HepG2 (cell line): Measurements from ENCODE around the gene NAT10. TPM values are rescaled to one million over a fixed set of nuclear protein-coding genes. Genes with fewer than 3 reads are reported as not detected.

Source experiments
- ATAC-seq: fragments of 200-7000 bp; cut with Tn5 transposase; 3 replicates; pipeline ENCODE4 v1.9.1; 2020; ENCODE audit warnings: mild to moderate bottlenecking, moderate library complexity
- BruUV-seq: library from RNA; stranded (reverse); fragments of 400-500 nt; replicated peaks from 2 replicates; lab custom pipeline; 2021; lab: Mats Ljungman, UMichigan
- CTCF ChIA-PET: fragments of 300-600 bp; formaldehyde crosslinking; extraction: SDS; loops from one replicate; lab custom pipeline; 2021; ENCODE audit warnings: low total read pairs, inconsistent platforms, low intra/inter-chr PET ratio; lab: Yijun Ruan, JAX
- POLR2A ChIA-PET: fragments of 350-600 bp; sonication (Branson Sonifier 250); formaldehyde crosslinking; loops from one replicate; lab custom pipeline; 2020; ENCODE audit warnings: antibody characterized with exemption, inconsistent platforms; lab: Yijun Ruan, JAX
- DNase-seq: peaks from one replicate; pipeline ENCODE4 v3.0.0-alpha.2; 2015; ENCODE audit warnings: low spot score
- FAIRE-seq: peaks from 3 replicates; lab custom pipeline; 2011; peaks lifted over from hg19 to GRCh38; lab: Jason Lieb, UNC
- H2AFZ ChIP-seq: one replicate; pipeline ENCODE4 v1.6.1; 2011; ENCODE audit warnings: low read length, inconsistent platforms
- H3K27ac ChIP-seq: fragments of 300-600 bp; 3 replicates; pipeline ENCODE4 v1.8.0; 2011; ENCODE audit warnings: mixed run types, mild to moderate bottlenecking, mixed read lengths, low read length, inconsistent platforms; ENCODE audit not compliant: insufficient read depth; ENCODE audit errors: extremely low read length
- H3K27me3 ChIP-seq, 2 experiments: fragments of 200-600 bp in 1 of 2; 2 replicates in 1 of 2; 3 replicates in 1 of 2; pipeline versions ENCODE4 v1.6.0 to v1.8.0; 2011; ENCODE audit warnings: low read length in 2 of 2, mild to moderate bottlenecking in 2 of 2, moderate library complexity in 2 of 2, inconsistent platforms in 1 of 2; ENCODE audit not compliant: insufficient read depth in 2 of 2, control insufficient read depth in 1 of 2
- H3K36me3 ChIP-seq, 2 experiments: fragments of 200-600 bp in 1 of 2; replicated peaks in 1 of 2; 2 replicates in 1 of 2; 3 replicates in 1 of 2; pipeline versions ENCODE4 v1.5.1 to v1.8.0; 2011; ENCODE audit warnings: low read length in 2 of 2, inconsistent platforms in 1 of 2; ENCODE audit not compliant: insufficient read depth in 2 of 2, control insufficient read depth in 1 of 2
- H3K4me1 ChIP-seq: 2 replicates; pipeline ENCODE4 v1.5.1; 2012; ENCODE audit warnings: low read length, inconsistent platforms; ENCODE audit not compliant: insufficient read depth
- H3K4me2 ChIP-seq: 2 replicates; pipeline ENCODE4 v1.6.0; 2011; ENCODE audit warnings: low read depth, low read length, inconsistent platforms
- H3K4me3 ChIP-seq, 3 experiments: fragments of 200-600 bp in 1 of 3; sonication (generic), shearing (Covaris generic) in 1 of 3; replicated peaks in 1 of 3; 2 replicates each; pipeline ENCODE4 v1.5.1; 2011 to 2016; ENCODE audit warnings: low read length in 3 of 3, inconsistent platforms in 2 of 3, low read depth in 2 of 3, mild to moderate bottlenecking in 2 of 3, control low read depth in 1 of 3, mixed read lengths in 1 of 3; ENCODE audit not compliant: insufficient read depth in 1 of 3
- H3K79me2 ChIP-seq: one replicate; pipeline ENCODE4 v1.6.1; 2011; ENCODE audit warnings: low read length, inconsistent platforms; ENCODE audit not compliant: insufficient read depth
- H3K9ac ChIP-seq: 2 replicates; pipeline ENCODE4 v1.6.0; 2011; ENCODE audit warnings: mild to moderate bottlenecking, low read depth, low read length, inconsistent platforms; ENCODE audit not compliant: insufficient read depth
- H3K9me3 ChIP-seq: 2 replicates; pipeline ENCODE4 v1.5.1; 2012; ENCODE audit warnings: mild to moderate bottlenecking, low read length
- H4K20me1 ChIP-seq: 2 replicates; pipeline ENCODE4 v1.6.0; 2011; ENCODE audit warnings: inconsistent platforms, mild to moderate bottlenecking, low read length, moderate library complexity; ENCODE audit not compliant: insufficient read depth
- IRF2 ChIP-seq: IDR thresholded peaks from 2 replicates; pipeline ENCODE4 v1.6.1; 2018; ENCODE audit warnings: missing genetic modification reagents, missing compliant biosample characterization
- ISL2 ChIP-seq: sonication (generic); formaldehyde crosslinking; IDR thresholded peaks from 2 replicates; pipeline ENCODE4 v1.5.0; 2020; ENCODE audit warnings: missing genetic modification reagents
- MBD4 ChIP-seq: IDR thresholded peaks from 2 replicates; pipeline ENCODE4 v1.6.1; 2012; ENCODE audit warnings: low read length, inconsistent platforms, borderline replicate concordance
- NFAT5 ChIP-seq: sonication (generic); formaldehyde crosslinking; IDR thresholded peaks from 2 replicates; pipeline ENCODE4 v1.4.0; 2020; ENCODE audit warnings: missing genetic modification reagents
- ZFP36 ChIP-seq: fragments of 150-350 bp; IDR thresholded peaks from 2 replicates; pipeline ENCODE4 v1.6.1; 2018; ENCODE audit warnings: borderline replicate concordance, low read length, low read depth; ENCODE audit not compliant: partially characterized antibody
- ZNF101 ChIP-seq: sonication (generic); formaldehyde crosslinking; IDR thresholded peaks from 2 replicates; pipeline ENCODE4 v1.4.0; 2020; ENCODE audit warnings: mild to moderate bottlenecking, low read depth, missing genetic modification reagents, borderline replicate concordance
- ZNF296 ChIP-seq: sonication (generic); formaldehyde crosslinking; conservative IDR thresholded peaks from 2 replicates; pipeline ENCODE4 v1.5.0; 2020; ENCODE audit warnings: mild to moderate bottlenecking, missing genetic modification reagents
- ZNF546 ChIP-seq: sonication (generic); formaldehyde crosslinking; conservative IDR thresholded peaks from 2 replicates; pipeline ENCODE4 v1.8.1; 2023; ENCODE audit warnings: mild to moderate bottlenecking, missing genetic modification reagents
- ZNF580 ChIP-seq: IDR thresholded peaks from 2 replicates; pipeline ENCODE4 v1.6.1; 2016; ENCODE audit warnings: low read depth, borderline replicate concordance
- ZNF704 ChIP-seq: sonication (generic); formaldehyde crosslinking; IDR thresholded peaks from 2 replicates; pipeline ENCODE4 v1.8.1; 2023; ENCODE audit warnings: mild to moderate bottlenecking, inconsistent platforms, moderate library complexity, missing genetic modification reagents, borderline replicate concordance
- ZNF839 ChIP-seq: sonication (generic); formaldehyde crosslinking; IDR thresholded peaks from 2 replicates; pipeline ENCODE4 v1.4.0; 2020; ENCODE audit warnings: missing genetic modification reagents, mild to moderate bottlenecking, borderline replicate concordance
- ZNF891 ChIP-seq: sonication (generic); formaldehyde crosslinking; IDR thresholded peaks from 2 replicates; pipeline ENCODE4 v1.5.0; 2020; ENCODE audit warnings: mild to moderate bottlenecking, missing genetic modification reagents
- WGBS: methylation state at CpG from one replicate; pipeline ENCODE4 v1.1.6; 2017; ENCODE audit warnings: low lambda C conversion rate; 5-methylcytosine and 5-hydroxymethylcytosine counted together
- in situ Hi-C: cut with HindIII; loops from 2 replicates; pipeline ENCODE4 v1.10.0; 2017; ENCODE audit warnings: low pct_unique_long_range_greater_than_20kb; ENCODE audit not compliant: extremely low pct_ligation_motif_present
- intact Hi-C: fragments of 100-400 bp; cut with micrococcal nuclease; formaldehyde crosslinking; loops from one replicate; pipeline ENCODE4 v1.10.0; 2022; ENCODE audit not compliant: unreplicated experiment
- polyA plus RNA-seq, 8 experiments: library from polyadenylated mRNA; depleted of rRNA in 3 of 8; stranded (reverse) in 7 of 8; unstranded in 1 of 8; fragments of >200 nt; fragmentation: Illumina TruSeq in 4 of 8; extraction: Trizol in 4 of 8; gene quantifications; 2 replicates each; pipeline versions ENCODE4 v1.2.1 to v1.2.3, GENCODE V29; 2011 to 2016; ENCODE audit warnings: low read depth in 4 of 8, missing spikeins in 1 of 8, mixed read lengths in 1 of 8; ENCODE audit not compliant: insufficient read depth in 1 of 8
- total RNA-seq, 5 experiments: library from RNA; depleted of rRNA; stranded (reverse); fragments of >200 nt; fragmentation: Illumina TruSeq; extraction: Trizol; gene quantifications; 2 replicates each; pipeline ENCODE4 v1.2.3, GENCODE V29; 2016; ENCODE audit warnings: low read depth in 1 of 5

The NAT10 gene
- total and polyA plus RNA-seq, 2 of the 13 experiments (the other 11 are each of a cell fraction or from before 2014, with no cell fraction given), result 33.9 to 51.9 TPM

DNA sequence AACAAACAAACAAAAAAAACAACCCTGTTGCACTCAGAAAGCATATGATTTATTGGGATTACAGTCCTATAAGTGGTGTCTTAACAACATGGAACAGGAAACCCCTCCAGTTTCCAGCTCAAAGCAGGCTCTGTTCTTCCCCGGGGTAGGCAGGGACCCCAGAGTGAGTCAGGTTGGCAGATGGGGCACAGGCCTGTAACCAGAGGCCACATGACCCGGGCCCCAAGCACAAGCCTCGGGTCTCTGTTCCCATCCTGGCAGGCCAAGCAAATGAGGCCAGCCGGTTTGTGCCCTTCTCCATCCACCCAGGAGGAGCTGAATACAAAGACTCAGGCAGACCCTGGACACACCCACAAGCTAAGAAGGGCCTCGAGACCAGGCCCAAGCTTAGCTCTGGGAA is 75.8 kb downstream of the NAT10 start:
- FAIRE-seq, result no peak
- H3K4me2 ChIP-seq, result no peak overlapping the region
- H2AFZ ChIP-seq, result no peak overlapping the region
- H3K79me2 ChIP-seq, result no peaks in the 10 kb centered on the region
- H3K4me1 ChIP-seq, result no peaks in the 10 kb centered on the region
- no peak overlapping the region for H3K9ac ChIP-seq
- intact Hi-C loops, result no loop called here
- no peaks in the 10 kb centered on the region for H3K27me3 ChIP-seq
- WGBS, result 100% methylated on average over 1 of the region's 5 CpGs
- H3K27ac ChIP-seq, result no peak overlapping the region
- in situ Hi-C loops, result no loop called here
- no peaks in the 10 kb centered on the region for H3K9me3 ChIP-seq
- H4K20me1 ChIP-seq, result no peaks in the 10 kb centered on the region
- no peak overlapping the region for H3K4me3 ChIP-seq
- POLR2A ChIA-PET, result no interaction called here
- TF ChIP-seq ZNF704 (CRISPR knock-in tag) (no peak), ZNF580 (CRISPR knock-in tag) (no peak), ZNF839 (CRISPR knock-in tag) (no peak), IRF2 (CRISPR knock-in tag) (no peak), ISL2 (CRISPR knock-in tag) (no peak), ZNF546 (CRISPR knock-in tag) (no peak)
- TF ChIP-seq, all 625 proteins: peak for 0
- DNase-seq, result no peak
- BruUV-seq, result no TSS peak
- peaks cover 6 to 12% of the 10 kb centered on the region in 2 experiments; a peak in 2 of 5 replicates for H3K36me3 ChIP-seq
- ATAC-seq, result no peak
- CTCF ChIA-PET, result no interaction called here

GRCh38 chr11:34181856-34182405 is 76.5 kb downstream of the NAT10 start:
- in situ Hi-C loops, result no loop called here
- DNase-seq (no peak), ATAC-seq (no peak), FAIRE-seq (no peak)
- no peak overlapping the region for H2AFZ ChIP-seq
- ChIA-PET CTCF (no interaction called here), POLR2A (interaction anchor here (2.4 kb wide), 1 partner anchor 176 kb away, joined by 6 read pairs; the partner anchor contains the start of gene ABTB2)
- 96% methylated on average over 8 of the region's 8 CpGs for WGBS
- no peak overlapping the region for H3K4me2 ChIP-seq
- H3K4me3 ChIP-seq, result no peak overlapping the region
- peaks cover 6 to 13% of the 10 kb centered on the region in 2 experiments; a peak in 2 of 5 replicates for H3K36me3 ChIP-seq
- no peaks in the 10 kb centered on the region for H3K4me1 ChIP-seq
- no peaks in the 10 kb centered on the region for H4K20me1 ChIP-seq
- no peak overlapping the region for H3K9ac ChIP-seq
- no peaks in the 10 kb centered on the region for H3K9me3 ChIP-seq
- no TSS peak for BruUV-seq
- no peaks in the 10 kb centered on the region for H3K79me2 ChIP-seq
- H3K27ac ChIP-seq, result no peak overlapping the region
- H3K27me3 ChIP-seq, result no peaks in the 10 kb centered on the region
- intact Hi-C loops, result no loop called here
- no peak for TF ChIP-seq MBD4
- no peak for TF ChIP-seq NFAT5 (CRISPR knock-in tag)
- no peak for TF ChIP-seq ZNF891
- no peak for TF ChIP-seq ZFP36
- no peak for TF ChIP-seq ZNF296 (CRISPR knock-in tag)
- no peak for TF ChIP-seq ZNF101 (CRISPR knock-in tag)
